ENCODE measurements around the gene ZNF296.

The ZNF296 gene

DNA sequence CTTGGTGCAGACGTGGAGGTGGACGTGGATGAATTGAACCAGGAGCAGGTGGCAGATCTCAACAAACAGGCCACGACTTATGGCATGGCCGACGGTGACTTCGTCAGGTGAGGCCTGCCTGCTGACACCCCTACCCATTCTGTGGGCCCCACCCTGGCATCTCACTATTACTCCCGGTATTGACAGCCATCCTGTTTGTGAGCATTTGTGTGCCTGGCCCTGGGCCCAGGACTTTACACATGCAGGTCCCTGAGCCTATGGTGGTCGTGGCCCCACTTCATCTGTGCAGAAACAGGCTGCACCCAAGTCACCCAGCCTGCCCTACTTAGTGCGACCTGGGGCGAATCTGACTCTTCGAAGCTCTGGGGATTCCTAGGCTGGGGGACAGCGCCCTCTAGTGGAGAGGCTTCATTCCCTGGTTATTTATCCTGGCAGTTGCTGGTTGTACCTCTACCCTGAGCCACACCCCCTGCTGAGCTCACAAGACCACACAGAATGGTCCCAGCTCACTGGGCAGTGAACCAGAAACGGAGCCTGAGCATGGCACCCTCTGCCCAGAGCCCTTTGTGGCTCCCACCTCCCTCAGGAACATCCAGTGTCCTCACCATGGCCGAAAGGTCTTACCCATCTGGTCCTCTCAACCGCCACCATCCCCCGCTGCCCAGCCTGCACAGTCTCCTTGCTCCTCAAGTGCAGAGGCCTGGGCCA, 16.9 kb downstream of the ZNF296 start:
- Histone ChIP-seq H3K27ac (ENCODE audit: low read depth, low read length) (no peak overlapping the region), H3K4me2 (ENCODE audit: low read depth, low read length, poor library complexity, severe bottlenecking) (no peak overlapping the region), H3K79me2 (ENCODE audit: insufficient read depth, low read length) (no peaks in the 10 kb centered on the region), H2AFZ (ENCODE audit: low read depth, low read length, severe bottlenecking) (no peak overlapping the region), H3K4me3 (ENCODE audit: insufficient read depth, low read length, poor library complexity, severe bottlenecking) (no peak overlapping the region), H3F3A (ENCODE audit: insufficient read depth) (no peaks in the 10 kb centered on the region), H3K9me3 (ENCODE audit: insufficient read depth, low read length) (no peaks in the 10 kb centered on the region), H3K9ac (ENCODE audit: low read length) (no peak overlapping the region), H3K9me2 (replicated peaks; ENCODE audit: insufficient read depth, low read length) (no peaks in the 10 kb centered on the region), H4K20me1 (ENCODE audit: low read depth, low read length) (no peaks in the 10 kb centered on the region), H3K36me3 (ENCODE audit: low read length) (peaks cover 10% of the 10 kb centered on the region), H3K27me3 (ENCODE audit: low read length) (no peaks in the 10 kb centered on the region)
- no peak for TF ChIP-seq EZH2phosphoT487 (conservative IDR thresholded peaks at IDR 0.05; ENCODE audit: low read length)
- TF ChIP-seq, protein P1, sequence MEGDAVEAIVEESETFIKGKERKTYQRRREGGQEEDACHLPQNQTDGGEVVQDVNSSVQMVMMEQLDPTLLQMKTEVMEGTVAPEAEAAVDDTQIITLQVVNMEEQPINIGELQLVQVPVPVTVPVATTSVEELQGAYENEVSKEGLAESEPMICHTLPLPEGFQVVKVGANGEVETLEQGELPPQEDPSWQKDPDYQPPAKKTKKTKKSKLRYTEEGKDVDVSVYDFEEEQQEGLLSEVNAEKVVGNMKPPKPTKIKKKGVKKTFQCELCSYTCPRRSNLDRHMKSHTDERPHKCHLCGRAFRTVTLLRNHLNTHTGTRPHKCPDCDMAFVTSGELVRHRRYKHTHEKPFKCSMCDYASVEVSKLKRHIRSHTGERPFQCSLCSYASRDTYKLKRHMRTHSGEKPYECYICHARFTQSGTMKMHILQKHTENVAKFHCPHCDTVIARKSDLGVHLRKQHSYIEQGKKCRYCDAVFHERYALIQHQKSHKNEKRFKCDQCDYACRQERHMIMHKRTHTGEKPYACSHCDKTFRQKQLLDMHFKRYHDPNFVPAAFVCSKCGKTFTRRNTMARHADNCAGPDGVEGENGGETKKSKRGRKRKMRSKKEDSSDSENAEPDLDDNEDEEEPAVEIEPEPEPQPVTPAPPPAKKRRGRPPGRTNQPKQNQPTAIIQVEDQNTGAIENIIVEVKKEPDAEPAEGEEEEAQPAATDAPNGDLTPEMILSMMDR (IDR thresholded peaks at IDR 0.05; ENCODE audit: insufficient read depth, low read length, poor library complexity, severe bottlenecking), result peak; percentile 84

DNA sequence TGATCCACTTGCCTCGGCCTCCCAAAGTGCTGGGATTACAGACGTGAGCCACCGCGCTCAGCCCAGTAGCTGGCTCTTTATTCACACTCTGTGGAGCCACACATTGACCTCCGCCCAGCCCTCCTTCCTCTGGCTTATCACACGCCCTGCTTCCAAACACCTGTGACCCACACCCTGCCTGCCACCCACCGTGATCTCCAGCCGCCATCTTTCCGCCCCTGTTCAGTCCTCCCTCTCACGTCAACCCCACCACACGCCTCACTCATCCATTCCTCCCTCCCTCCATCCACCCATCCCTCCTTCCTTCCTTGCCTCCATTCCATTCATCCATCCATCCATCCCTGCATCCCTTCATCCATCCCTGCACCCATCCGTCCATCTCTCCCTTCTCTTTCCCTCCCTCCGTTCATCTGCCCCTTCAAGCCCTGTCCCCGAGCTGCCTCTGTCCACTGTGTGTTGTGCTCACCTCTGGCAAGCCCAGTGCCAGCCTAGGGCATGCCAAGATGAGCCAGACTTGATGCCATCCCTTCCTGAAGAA, 17.6 kb downstream of the ZNF296 start:
- no peak for TF ChIP-seq EZH2phosphoT487 (conservative IDR thresholded peaks at IDR 0.05; ENCODE audit: low read length)
- TF ChIP-seq, protein P1 (IDR thresholded peaks at IDR 0.05; ENCODE audit: insufficient read depth, low read length, poor library complexity, severe bottlenecking), result no peak
- no peaks in the 10 kb centered on the region for H3K9me2 ChIP-seq (replicated peaks; ENCODE audit: insufficient read depth, low read length)
- no peak overlapping the region for H3K4me3 ChIP-seq (ENCODE audit: insufficient read depth, low read length, poor library complexity, severe bottlenecking)
- H3K27ac ChIP-seq (ENCODE audit: low read depth, low read length), result no peak overlapping the region
- no peak overlapping the region for H3K4me2 ChIP-seq (ENCODE audit: low read depth, low read length, poor library complexity, severe bottlenecking)
- H3F3A ChIP-seq (ENCODE audit: insufficient read depth), result no peaks in the 10 kb centered on the region
- no peaks in the 10 kb centered on the region for H4K20me1 ChIP-seq (ENCODE audit: low read depth, low read length)
- H3K36me3 ChIP-seq (ENCODE audit: low read length), result peaks cover 10% of the 10 kb centered on the region
- no peak overlapping the region for H3K9ac ChIP-seq (ENCODE audit: low read length)
- H3K9me3 ChIP-seq (ENCODE audit: insufficient read depth, low read length), result no peaks in the 10 kb centered on the region
- H3K27me3 ChIP-seq (ENCODE audit: low read length), result no peaks in the 10 kb centered on the region
- no peaks in the 10 kb centered on the region for H3K79me2 ChIP-seq (ENCODE audit: insufficient read depth, low read length)
- no peak overlapping the region for H2AFZ ChIP-seq (ENCODE audit: low read depth, low read length, severe bottlenecking)

DNA sequence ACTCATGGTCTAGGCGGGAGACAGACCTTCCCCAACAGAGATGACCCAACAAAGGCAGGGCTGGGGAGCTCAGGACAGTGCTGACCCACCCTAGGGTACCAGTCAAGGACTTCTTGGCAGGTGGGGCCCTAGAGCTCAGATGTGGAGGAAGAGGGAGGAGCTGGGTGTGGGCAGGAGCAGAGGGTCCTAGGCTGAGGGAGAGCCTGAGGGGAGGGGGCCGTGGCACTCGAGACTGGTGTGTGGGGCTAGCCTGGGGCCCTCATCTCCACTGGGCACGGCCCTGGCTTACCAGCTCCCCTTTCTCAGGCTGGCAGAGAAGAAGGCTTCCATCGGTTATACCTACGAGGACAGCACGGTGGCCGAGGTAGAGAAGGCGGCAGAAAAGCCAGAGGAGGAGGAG, 18.8 kb downstream of the ZNF296 start:
- peak overlapping the region; percentile 38 for H3K27ac ChIP-seq (ENCODE audit: low read depth, low read length)
- H3K4me3 ChIP-seq (ENCODE audit: insufficient read depth, low read length, poor library complexity, severe bottlenecking), result no peak overlapping the region
- no peaks in the 10 kb centered on the region for H3K9me2 ChIP-seq (replicated peaks; ENCODE audit: insufficient read depth, low read length)
- H2AFZ ChIP-seq (ENCODE audit: low read depth, low read length, severe bottlenecking), result no peak overlapping the region
- peaks cover 7% of the 10 kb centered on the region; the same call in 1 of the 2 replicates for H3K36me3 ChIP-seq (ENCODE audit: low read length)
- H4K20me1 ChIP-seq (ENCODE audit: low read depth, low read length), result no peaks in the 10 kb centered on the region
- peaks cover 5% of the 10 kb centered on the region; the same call in 1 of the 2 replicates for H3K79me2 ChIP-seq (ENCODE audit: insufficient read depth, low read length)
- TF ChIP-seq EZH2phosphoT487 (conservative IDR thresholded peaks at IDR 0.05; ENCODE audit: low read length), result no peak
- TF ChIP-seq, protein P1 (IDR thresholded peaks at IDR 0.05; ENCODE audit: insufficient read depth, low read length, poor library complexity, severe bottlenecking), result no peak
- H3F3A ChIP-seq (ENCODE audit: insufficient read depth), result no peaks in the 10 kb centered on the region
- no peak overlapping the region for H3K4me2 ChIP-seq (ENCODE audit: low read depth, low read length, poor library complexity, severe bottlenecking)
- H3K9ac ChIP-seq (ENCODE audit: low read length), result no peak overlapping the region
- no peaks in the 10 kb centered on the region for H3K9me3 ChIP-seq (ENCODE audit: insufficient read depth, low read length)
- H3K27me3 ChIP-seq (ENCODE audit: low read length), result no peaks in the 10 kb centered on the region
